Ureter (tissue), 1 donor: ENCODE data around the gene HMCN1. TPM values are rescaled to one million over a fixed set of nuclear protein-coding genes. Genes with fewer than 3 reads are reported as not detected.

Experiments
- DNase-seq: peaks from one replicate; pipeline ENCODE4 v3.0.0-alpha.2; 2020; ENCODE audit warnings: low spot score
- total RNA-seq: library from RNA; stranded (reverse); gene quantifications from one replicate; pipeline ENCODE4 v1.2.4, GENCODE V29; 2023
- donor health status: DM: yes; HTN: yes; CAD: no.

The HMCN1 gene
- total RNA-seq, 1 donor from 2014 or later, result 4.7 TPM

DNA sequence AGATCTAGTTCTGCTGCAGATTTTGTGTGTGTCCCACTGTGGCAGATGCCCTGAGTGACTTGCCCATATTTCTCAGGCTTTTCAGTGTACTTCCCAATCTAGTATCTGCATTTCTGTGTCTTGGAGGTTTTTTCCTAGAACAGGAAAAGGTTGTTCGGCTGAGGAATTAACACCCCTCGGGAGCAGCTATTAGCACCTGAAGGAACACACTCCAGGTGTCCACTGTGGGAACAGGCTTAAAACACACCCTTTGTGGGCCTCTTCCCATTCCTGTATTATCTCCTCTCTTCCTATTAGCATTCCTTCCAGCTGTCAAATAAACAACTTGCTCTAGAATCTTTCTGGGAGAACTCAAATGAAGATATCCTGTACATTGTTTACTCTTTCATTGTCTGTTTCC, 178.3 kb downstream of the HMCN1 start:
- DNase-seq, result no peak

DNA sequence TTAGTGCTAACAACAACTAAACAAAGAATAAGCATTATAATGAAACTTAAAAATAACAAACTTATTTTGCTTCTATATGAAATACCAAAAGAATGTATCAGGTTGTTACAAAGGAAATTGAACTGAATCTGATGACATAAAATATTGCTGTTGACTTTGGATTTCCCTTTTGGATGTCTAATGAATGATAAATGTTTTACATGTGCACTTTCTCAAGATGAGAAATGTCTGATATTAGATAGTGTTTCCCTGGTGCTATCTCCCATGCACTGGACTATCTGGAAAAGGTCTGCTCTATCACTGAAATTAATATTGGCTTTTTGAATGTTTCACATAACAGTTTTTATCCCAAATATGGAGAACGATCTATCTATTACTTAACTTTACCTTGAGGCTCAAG, 179.9 kb downstream of the HMCN1 start:
- no peak for DNase-seq

DNA sequence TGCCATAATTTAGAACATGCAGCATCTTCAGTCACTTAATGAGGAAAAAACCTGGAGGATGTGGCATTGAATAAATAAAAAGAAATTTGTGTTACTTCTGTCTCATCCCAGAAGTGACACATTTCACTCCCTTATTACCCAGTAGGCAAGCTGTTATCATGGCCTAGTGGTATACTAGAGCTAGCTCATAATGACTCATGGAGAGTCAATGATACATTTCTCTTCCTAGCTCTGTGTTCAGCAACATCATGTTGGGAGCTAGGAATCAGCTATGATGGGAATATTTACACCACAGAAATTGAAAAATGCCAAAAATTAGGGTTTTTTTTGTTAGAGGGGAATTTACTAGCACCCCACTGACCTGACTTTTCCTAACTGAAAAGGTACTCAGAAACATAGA, 182.7 kb downstream of the HMCN1 start:
- no peak for DNase-seq

DNA sequence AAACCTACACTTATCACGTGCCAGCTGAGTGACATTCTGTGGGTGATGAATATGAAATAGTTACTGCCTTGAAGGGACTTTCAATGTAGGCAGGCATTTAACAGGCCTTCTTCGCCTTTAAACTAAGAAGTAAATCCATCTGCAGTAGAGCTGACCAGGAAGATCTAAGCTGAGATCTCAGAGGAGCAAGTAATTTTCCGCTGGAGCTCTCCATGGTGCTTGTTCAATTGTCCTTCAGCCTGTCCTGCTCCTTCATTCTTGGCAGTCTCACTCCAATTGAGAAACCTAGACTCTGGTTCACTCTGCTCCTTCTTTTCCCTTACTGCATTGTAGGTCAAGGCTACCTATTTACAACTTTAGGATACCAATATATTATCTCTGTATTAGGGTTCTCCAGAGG, 183.5 kb downstream of the HMCN1 start:
- DNase-seq, result no peak

DNA sequence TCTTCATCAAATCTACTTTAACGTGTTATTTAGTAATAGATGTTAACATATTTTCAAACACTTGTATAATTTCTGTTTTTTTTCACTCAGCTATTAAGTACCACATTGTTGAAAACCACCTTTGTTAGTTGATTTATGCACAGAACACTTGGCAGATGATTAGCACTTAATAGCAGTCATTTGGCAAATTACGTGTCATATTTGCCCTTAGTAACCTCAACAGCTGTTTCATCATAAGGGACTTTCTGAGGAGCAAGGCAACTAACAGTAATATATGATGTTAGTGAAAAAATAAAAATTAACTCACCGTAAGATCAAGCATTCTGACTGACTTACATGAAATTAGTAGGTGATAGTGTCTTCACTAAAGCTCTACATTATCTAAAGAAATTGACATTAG, 186.4 kb downstream of the HMCN1 start:
- no peak for DNase-seq

DNA sequence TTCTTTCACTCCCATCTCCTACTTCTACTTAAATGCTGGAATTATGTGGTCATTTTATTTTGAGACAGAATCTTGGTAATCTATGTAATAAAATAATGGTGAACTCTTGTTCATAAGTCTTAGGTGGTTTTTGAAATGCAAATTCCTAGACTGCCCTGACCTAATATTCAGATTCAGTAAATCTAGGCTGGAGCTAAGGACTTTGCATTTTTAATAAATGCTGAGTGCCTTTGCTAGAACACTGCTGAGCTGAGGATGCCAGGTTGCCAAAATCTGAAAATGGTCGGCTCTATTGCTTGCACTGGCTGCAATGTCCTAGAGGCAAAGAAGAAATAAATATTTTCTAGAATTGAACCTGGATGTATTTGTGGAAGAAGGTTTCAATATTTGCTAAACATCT, 187.4 kb downstream of the HMCN1 start:
- DNase-seq, result no peak

DNA sequence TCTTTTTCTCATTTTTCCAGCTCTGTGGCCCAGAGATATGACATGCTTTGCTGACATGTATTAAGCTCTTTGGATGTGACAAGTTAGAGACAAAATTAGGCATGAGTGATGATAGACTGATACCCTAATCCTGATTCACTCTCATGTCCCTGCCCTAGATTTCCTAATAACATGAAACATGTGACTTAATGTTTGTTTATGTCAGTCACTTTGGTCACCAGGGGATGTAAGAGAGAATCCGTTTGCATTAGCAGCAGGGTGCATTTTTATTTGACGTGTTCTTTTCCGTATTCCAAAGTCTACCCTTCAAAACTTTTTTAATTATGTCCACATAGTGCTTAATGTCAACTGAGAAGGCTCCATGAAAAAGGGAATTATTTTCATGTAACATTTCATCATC, 192.4 kb downstream of the HMCN1 start:
- DNase-seq, result no peak

DNA sequence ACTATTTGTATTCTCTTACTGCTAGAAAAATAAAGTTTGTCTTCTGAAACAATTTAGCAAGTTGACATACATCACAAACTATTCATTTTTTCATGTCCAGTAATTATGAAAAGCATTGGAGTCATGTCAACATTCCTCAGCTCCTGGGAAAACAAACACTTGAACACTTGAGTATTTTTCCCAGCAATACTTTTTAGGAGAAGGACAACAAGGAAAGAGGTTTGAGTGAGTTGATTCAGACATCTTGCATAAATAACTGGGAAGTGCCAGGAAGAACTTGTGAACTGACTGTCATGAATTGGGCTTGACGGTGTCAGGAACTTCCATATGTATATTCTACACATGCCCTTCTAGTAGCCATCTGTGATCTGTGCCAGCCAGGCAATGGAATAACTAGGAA, 195.6 kb downstream of the HMCN1 start:
- DNase-seq, result no peak

DNA sequence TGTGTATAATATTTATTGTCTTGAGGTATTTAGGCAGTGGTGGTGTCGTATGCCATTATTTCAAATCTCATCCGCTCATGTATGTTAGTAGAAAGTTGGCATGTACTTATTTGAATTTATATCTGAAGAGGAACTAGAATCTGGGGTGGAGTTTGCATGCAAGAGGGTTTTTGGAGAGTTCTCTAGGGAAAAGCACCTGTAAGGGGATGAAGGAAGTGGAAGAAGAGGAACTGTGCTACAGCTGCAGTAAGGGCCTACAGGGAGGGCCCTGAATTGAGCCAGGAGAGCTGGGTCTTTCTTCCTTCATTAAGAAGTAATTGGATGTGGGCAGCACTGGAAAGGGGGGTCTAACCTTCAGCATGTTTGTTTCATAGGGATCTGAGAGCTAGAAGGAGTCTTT, 197.2 kb downstream of the HMCN1 start:
- no peak for DNase-seq

DNA sequence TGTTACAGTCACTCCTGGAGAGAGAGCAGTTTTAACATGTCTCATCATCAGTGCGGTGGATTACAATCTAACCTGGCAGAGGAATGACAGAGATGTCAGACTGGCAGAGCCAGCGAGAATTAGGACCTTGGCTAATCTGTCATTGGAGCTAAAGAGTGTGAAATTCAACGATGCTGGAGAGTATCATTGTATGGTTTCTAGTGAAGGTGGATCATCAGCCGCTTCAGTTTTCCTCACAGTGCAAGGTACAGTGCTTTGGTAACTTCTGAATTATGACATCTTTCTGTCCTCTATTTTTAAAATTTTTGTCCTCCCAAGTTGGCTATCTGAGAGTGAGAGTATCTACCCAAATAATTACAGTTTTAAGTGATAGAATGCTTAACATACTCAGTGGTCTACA, 199.4 kb downstream of the HMCN1 start:
- no peak for DNase-seq

DNA sequence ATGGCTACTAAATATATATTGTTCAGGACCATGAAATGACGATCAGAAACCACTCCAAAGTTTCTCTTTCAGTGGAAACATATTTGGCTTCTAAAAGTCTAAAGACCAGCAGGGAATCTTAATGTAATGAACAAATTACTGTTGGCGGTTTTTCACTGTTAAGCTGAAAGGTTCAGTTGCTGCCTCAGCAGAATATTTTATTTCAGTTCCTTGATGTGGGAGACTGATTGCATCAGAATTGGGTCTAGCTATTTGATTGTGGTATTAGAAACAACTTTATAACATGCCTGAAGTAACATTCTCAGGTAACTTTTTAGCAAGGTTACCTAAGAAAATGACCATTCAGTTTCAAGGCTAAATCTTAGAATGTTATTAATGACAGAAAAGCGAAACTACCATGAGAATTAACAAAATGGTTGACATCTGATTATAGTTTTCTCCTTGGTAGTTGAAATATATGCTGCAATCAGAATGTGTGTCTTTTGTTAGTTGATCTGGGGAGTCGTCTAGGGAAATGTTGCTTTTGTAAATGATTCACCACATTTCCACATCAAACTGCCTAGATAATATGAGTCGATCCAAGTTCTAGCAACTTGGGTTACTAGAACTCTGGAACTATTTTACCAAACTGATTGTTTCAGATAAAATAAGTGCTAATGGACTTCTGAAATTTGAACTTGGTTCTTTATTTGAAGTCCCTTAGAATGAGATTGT, 200.4 kb downstream of the HMCN1 start:
- no peak for DNase-seq

DNA sequence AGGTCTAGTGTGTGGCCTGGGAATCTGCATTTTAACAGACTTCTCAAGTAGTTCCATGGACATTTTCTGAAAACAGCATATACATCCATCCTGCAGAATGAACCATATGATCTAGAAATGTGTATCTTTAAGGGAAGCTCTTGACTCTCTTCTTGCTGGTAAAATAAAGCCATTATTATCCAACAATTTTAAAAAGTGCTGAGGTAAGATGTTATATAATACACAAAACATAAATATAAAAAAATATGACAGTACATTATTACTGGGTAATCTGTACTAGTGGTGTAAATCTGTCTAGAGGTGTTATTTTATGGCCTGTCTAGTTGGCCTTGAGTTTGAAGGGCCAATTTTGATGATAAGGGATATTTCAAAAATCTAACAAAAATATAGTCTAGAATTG, 201.2 kb downstream of the HMCN1 start:
- no peak for DNase-seq

DNA sequence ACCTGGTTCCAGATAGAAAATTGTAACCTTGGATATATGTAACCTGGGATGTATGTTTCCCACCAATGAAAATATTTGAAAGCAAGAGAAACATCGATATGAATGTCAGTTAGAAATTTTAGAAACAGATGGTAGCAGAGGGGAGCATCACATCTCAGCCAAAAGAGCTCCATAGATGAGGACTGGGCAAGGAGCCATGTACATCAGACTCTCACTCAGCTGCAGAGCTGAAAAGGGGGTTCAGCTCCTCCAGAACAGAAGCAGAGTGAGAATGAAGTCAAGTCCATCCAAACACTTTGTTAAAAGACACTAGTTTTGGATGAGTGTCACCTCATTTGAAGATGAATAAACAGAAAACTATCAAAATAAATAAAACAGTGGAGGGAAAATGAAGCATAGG, 202.4 kb downstream of the HMCN1 start:
- DNase-seq, result no peak

DNA sequence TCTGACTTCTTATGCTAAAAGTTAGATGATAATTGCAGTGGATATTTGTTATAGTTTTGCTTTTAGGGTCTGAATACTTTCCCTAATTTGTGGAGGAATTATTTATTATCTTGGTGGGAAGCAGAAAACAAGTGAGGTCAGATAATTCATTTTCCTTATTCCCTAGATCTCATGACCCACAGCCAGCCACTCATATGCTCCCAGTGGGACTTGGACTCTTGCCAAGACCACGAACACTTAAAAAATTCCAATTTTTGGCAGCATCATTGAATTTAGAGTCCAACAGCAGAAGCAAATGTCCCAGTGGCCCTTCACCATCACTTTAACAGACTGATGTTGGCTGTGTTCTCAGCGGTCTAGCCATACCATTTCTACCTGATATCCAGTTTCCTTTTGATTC, 204.2 kb downstream of the HMCN1 start:
- DNase-seq, result no peak

DNA sequence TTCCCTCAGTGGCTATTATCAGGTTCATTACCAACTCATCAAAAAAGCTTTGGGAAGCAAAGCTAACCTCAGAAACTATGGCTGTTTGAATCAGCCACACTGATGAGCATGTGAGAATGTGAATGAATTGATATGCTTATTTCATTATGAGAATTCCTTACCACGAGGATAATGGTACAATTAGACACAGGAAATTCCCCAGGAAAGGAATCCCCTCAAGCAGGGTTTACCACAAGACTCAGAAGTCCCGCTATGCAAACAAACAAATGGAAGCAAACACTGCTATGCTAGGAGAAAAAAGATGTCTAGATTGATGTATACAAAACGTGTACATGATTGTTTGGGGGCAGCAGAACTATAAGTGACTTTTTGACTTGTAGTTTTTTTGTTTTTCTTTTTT, 205.0 kb downstream of the HMCN1 start:
- no peak for DNase-seq

DNA sequence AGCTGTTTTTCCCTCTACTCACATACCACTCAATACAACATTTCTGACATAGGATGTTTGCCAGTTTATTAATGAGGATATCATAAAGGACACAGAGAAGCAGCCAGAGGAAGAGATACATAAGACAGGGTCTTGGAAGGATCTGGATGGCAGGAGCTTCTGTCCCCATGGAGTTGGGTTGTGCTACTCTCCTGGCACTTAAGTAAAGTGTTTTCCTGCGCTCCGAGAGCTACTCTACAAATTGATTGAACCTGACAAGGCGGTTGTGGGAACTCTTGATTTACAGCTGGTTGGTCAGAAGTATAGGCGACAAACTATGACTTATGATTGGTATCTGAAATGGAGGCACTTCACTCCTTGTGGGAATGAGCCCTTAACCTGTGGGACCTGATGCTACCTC, 208.8 kb downstream of the HMCN1 start:
- no peak for DNase-seq

DNA sequence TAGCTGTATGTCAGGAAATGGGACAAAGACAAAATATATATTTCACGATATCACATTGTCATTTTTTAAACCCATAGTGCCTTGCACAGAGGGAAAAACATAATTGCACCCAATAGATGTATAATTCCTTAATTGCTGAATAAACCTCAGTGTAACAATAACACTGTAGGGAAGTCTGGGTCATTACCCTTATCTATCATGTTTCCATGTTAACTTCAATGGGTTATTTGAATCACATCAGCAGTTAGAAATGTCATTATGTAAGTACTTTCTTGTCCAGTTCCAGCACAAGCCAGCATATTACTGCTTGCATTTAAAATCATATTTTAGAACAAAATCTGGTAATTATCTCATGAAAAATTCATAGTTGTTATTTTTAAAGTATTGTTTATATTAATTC, 222.7 kb downstream of the HMCN1 start:
- no peak for DNase-seq

DNA sequence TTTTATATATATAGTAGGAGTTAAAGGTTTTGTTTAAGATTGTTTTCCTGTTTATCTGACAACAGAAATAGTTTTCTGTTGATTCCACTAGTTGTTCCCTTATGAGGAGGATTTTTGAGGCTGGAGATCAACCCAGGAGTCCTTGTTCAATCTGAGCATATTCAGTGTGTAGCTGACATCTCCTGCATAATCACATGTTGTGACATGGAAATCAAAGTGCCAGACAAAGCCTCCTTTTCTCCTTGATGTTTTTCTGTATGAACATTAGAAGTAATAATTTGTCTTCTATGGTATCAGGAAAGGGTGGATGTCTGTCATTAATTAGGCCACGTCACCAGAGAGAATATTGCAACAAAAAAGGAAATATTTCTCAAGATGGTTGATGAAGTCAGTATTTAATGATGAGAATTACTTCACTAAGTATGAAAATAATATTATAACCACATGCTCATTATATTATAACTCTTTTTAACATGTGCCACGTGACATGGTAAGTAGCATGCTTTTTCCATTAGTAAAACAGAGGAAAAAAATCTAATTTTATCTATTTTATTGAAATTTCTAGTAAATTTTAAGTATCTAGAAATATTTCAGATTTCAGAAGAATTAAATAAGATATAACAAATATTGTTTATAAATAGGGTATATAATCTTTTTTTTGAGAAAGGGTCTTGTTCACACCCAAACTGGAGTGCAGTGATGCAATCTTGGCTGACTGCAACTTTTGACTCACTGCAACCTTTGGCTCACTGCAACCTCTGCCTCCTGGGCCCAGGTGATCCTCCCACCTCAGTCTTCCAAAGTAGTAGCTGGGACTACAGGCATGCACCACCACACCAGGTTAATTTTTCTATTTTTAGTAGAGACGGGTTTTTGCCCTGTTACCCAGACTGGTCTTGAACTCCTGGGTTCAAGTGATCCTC, 223.5 kb downstream of the HMCN1 start:
- no peak for DNase-seq

DNA sequence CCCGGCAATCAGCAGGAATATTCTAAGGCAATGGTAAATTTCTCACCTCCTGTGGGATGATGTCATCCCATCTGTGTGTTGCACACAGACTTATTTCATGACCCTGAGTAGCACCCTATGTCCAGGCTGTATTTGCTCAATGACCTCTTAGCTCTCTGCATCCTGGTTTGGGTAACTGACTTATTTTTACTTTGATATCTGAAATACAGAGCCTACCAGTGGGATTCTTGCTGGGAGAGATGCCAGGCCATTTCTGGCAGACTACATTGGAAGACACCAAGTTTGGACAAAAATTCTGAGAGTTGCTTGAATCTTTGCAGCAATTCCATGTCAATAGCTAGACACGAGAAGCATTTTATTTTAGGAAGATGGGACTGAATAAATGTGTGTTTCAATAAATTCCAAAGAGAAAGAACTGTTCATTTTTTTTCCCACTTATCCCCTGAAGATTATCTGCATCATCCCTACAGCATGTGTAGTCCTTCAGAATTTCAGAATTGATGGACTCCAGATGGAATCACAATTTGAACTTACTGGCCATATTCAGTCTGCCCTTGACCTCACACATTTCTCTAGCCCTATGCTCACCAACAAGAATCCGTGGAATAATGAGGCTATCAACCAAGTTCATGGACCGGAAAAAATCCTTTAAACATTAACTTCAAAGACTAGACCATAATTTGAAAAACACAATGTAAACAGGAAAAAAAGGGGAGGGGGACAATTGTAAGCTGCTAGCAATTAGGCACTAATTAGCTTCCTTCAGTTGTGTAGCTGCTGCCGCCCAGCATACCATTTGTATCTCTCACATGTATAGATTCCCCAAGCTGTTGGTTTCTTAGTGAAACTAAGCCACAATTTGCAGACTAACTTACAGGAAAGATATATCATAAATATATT, 226.5 kb downstream of the HMCN1 start:
- no peak for DNase-seq

DNA sequence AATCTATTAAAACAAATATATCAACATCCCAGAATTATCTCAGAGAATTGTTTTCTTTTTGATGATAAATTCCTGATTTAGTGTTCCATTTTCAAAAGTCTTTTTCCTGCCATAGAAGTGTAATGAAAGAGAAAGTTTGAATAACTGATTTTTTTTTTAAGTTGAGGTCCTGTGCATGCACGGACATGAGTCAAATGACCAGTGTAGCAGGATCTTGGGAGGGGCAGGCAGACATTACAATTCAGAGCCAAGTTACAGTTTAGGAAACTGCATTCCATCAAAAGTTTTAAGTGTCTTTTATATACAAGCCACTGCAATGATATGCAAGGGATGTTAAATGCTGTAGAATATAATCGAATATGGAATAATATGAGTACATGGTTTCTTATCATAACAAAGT, 227.5 kb downstream of the HMCN1 start:
- no peak for DNase-seq

DNA sequence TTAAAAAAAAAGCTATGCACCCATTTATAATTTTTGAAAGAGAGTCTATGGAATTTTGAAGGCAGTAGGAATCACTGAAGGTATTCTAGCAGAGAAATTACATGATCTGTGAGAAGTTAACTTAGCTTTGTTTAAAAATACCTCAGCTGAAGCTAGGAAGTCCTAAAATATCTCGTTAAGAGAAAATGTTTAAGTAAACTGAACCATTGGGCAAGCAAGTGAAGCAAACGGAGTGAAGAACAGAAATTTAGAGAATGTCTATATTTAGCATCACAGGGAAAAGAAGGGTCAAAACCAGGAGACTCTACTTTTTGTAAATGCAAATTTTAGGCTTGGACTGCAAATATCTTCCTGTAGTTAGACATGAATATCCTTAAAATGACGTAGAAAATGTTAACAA, 230.8 kb downstream of the HMCN1 start:
- DNase-seq, result no peak

DNA sequence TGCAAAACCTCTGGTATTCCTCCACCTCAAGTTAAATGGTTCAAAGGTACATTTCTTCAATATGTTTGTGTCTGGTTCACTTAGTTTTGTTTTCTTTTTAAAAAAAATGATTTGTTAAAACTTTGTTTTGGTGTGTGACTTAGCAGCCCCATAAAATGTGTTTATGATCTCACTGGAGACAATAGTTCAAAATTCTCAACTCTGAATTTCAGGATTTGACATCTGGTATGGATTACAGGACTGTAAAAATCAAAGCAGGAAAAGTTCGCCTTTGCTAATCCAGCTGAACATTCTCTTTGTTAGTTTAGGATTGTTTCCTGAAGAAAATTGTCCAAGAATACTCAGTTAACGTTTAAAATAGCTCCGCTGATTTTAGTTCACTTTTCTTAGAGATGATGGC, 231.7 kb downstream of the HMCN1 start:
- DNase-seq, result no peak
